ENCODE measurements around the gene PGR.

Gene PGR

GRCh38 chr11:101008961-101009689 lies 120.5 kb downstream of the PGR start:
- DNase-seq: no peak

- no peak for DNase-seq
These were observed 126.1 kb downstream of the PGR start for GRCh38 chr11:101003468-101003867.

- no peak for DNase-seq
These were observed 129.9 kb downstream of the PGR start for GRCh38 chr11:100999756-101000155.

- DNase-seq: no peak
These were observed 134.6 kb downstream of the PGR start for GRCh38 chr11:100994966-100995365.

- no peak for DNase-seq
These were observed 138.1 kb downstream of the PGR start for GRCh38 chr11:100991541-100991940.

GRCh38 chr11:100990931-100991330 lies 138.7 kb downstream of the PGR start:
- no peak for DNase-seq

- DNase-seq: no peak
These were observed 144.9 kb downstream of the PGR start for GRCh38 chr11:100984668-100985067.

- no peak for DNase-seq
These were observed 148.3 kb downstream of the PGR start for GRCh38 chr11:100981196-100981824.

GRCh38 chr11:100980156-100980555 lies 149.5 kb downstream of the PGR start:
- DNase-seq: no peak
